AG04450 (cell line): ENCODE data around the gene GOLGA8J. TPM values are rescaled to one million over a fixed set of nuclear protein-coding genes. Genes with fewer than 3 reads are reported as not detected.
"Not testable (repeated sequence)": the region's sequence is repeated elsewhere in the genome, so short reads cannot be mapped to it uniquely, and the experiment has no call there.

Source experiments
- CTCF ChIA-PET: fragments of 300-600, 350-600 bp; formaldehyde crosslinking; extraction: SDS; loops from one replicate; lab custom pipeline; 2022; ENCODE audit warnings: antibody characterized with exemption, inconsistent platforms; lab: Charles Lee
- POLR2A ChIA-PET: fragments of 350-600 bp; formaldehyde crosslinking; extraction: SDS; loops from one replicate; lab custom pipeline; 2021; ENCODE audit warnings: antibody characterized with exemption, inconsistent platforms; lab: Yijun Ruan, JAX
- DNase-seq: peaks from one replicate; pipeline ENCODE4 v3.0.0-alpha.2; 2011; ENCODE audit warnings: low read depth, low spot score
- H3K27ac ChIP-seq: one replicate; pipeline ENCODE4 v1.5.1; 2012; ENCODE audit warnings: low read depth, low read length, control low read depth
- H3K27me3 ChIP-seq: one replicate; pipeline ENCODE4 v1.6.0; 2012; ENCODE audit warnings: low read length; ENCODE audit not compliant: control insufficient read depth, insufficient read depth
- H3K4me3 ChIP-seq: 2 replicates; pipeline ENCODE4 v1.5.1; 2011; ENCODE audit warnings: mild to moderate bottlenecking, low read depth, low read length, control low read depth
- H3K9me3 ChIP-seq: 2 replicates; pipeline ENCODE4 v1.5.1; 2012; ENCODE audit warnings: low read length; ENCODE audit not compliant: control insufficient read depth, insufficient read depth
- polyA minus RNA-seq: library from RNA; depleted of rRNA, polyadenylated mRNA; stranded (reverse); fragments of >200 nt; gene quantifications from 2 replicates; pipeline ENCODE4 v1.2.3, GENCODE V29; 2011; rRNA and poly(A)+ RNA removed
- polyA plus RNA-seq: library from polyadenylated mRNA; depleted of rRNA; stranded (reverse); fragments of >200 nt; gene quantifications from 2 replicates; pipeline ENCODE4 v1.2.3, GENCODE V29; 2011; rRNA removed
- TF ChIP-seq, protein P1 (sequence below): IDR thresholded peaks from 2 replicates; pipeline ENCODE4 v1.5.1; 2011; ENCODE audit warnings: low read depth, low read length, control low read depth, inconsistent platforms

Gene GOLGA8J, protein sequence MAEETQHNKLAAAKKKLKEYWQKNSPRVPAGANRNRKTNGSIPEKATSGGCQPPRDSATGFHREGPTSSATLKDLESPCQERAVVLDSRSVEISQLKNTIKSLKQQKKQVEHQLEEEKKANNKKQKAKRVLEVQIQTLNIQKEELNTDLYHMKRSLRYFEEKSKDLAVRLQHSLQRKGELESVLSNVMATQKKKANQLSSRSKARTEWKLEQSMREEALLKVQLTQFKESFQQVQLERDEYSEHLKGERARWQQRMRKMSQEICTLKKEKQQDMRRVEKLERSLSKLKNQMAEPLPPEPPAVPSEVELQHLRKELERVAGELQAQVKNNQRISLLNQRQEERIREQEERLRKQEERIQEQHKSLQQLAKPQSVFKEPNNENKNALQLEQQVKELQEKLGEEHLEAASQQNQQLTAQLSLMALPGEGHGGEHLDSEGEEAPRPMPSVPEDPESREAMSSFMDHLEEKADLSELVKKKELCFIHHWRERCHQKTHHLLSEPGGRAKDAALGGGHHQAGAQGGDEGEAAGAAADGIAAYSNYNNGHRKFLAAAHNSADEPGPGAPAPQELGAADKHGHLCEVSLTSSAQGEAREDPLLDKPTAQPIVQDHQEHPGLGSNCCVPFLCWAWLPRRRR
- polyA plus RNA-seq (not detected in 2 replicates), polyA minus RNA-seq (not detected in 2 replicates)

DNA sequence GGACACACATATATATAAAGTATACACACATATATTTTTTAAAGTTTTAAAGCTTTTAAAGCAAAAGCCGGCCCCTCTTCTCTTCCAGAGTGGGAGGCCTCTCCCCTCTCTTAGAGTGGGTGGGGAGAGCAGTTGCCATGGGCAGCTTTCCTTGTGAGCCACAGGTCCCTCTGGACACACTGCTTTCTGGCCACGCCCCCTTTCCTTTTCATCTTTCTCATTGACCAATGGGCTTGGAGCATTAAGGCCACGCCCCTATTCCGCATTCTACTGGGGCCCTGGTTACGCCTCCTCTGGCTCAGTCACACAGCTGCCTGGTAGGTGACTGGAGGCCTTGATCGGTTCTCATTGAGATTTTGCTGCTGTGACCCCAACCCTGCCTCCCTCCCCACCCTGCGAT, at the start of gene GOLGA8J:
Gene GOLGA8J (plus strand): TSS at position 301 of the 400 bp plus-strand sequence. CDS start 98 bp downstream, at position 399.
- H3K27me3 ChIP-seq, POLR2A ChIA-PET, H3K27ac ChIP-seq, H3K9me3 ChIP-seq, CTCF ChIA-PET, H3K4me3 ChIP-seq, DNase-seq: not testable (repeated sequence)

DNA sequence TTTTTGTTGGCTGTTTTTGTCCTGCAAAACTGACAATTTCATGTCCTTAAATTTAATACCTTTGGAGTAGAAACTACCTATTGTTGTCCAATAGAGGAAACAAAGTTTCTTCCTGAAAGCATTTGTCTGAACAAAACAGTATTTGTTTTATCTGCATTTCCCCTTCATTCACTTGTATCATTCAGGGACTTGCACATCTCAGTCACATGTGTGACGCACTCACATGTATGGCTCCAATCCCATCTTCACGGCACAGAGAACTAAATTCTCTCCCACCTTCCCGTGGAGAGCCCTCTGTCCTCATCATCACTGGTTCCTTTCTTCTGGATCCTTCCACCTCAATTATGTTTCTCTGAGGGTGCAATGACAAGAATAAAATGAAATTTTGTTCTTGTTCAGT, 49.5 kb upstream of the GOLGA8J start:
- POLR2A ChIA-PET, result no interaction called here

DNA sequence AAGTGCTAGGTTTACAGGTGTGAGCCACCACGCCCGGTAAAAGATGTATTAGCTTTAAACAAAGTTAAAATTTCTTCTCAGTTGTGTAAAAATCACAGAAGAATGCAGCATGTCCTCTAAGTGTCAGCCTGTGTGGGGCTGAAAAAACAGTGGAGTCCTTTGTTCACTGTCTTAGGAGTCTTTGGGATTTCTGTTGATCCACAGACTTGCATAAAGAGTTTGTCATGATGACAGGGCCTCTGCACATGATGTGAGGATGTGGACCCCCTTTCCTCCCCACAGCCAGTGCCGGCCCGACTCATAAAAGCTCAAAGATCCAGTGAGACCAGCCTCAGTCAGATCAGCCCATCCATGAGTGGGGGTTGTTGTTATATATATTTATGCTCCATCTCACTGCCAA, 49.0 kb upstream of the GOLGA8J start:
- CTCF ChIA-PET, result interaction anchor here (0.6 kb wide), 1 partner anchor 14 kb away, joined by 4 read pairs; no protein-coding TSS in a partner anchor
- no peaks in the 10 kb centered on the region for H3K9me3 ChIP-seq
- H3K27me3 ChIP-seq, result peaks cover 12% of the 10 kb centered on the region
- H3K27ac ChIP-seq, result no peak overlapping the region
- no peak for DNase-seq
- H3K4me3 ChIP-seq, result no peak overlapping the region
- TF ChIP-seq, protein P1, sequence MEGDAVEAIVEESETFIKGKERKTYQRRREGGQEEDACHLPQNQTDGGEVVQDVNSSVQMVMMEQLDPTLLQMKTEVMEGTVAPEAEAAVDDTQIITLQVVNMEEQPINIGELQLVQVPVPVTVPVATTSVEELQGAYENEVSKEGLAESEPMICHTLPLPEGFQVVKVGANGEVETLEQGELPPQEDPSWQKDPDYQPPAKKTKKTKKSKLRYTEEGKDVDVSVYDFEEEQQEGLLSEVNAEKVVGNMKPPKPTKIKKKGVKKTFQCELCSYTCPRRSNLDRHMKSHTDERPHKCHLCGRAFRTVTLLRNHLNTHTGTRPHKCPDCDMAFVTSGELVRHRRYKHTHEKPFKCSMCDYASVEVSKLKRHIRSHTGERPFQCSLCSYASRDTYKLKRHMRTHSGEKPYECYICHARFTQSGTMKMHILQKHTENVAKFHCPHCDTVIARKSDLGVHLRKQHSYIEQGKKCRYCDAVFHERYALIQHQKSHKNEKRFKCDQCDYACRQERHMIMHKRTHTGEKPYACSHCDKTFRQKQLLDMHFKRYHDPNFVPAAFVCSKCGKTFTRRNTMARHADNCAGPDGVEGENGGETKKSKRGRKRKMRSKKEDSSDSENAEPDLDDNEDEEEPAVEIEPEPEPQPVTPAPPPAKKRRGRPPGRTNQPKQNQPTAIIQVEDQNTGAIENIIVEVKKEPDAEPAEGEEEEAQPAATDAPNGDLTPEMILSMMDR, result no peak
- POLR2A ChIA-PET, result no interaction called here

More for the DNA sequence above, 49.5 kb upstream of the GOLGA8J start:
- H3K27ac ChIP-seq, result no peak overlapping the region
- H3K27me3 ChIP-seq, result peaks cover 13% of the 10 kb centered on the region
- no peak for DNase-seq
- TF ChIP-seq, protein P1, result no peak
- H3K9me3 ChIP-seq, result no peaks in the 10 kb centered on the region
- no peak overlapping the region for H3K4me3 ChIP-seq
- CTCF ChIA-PET, result interaction anchor here (0.6 to 1.0 kb wide), 2 partner anchors 15 to 42 kb away, joined by 3 to 4 read pairs; no protein-coding TSS in a partner anchor

DNA sequence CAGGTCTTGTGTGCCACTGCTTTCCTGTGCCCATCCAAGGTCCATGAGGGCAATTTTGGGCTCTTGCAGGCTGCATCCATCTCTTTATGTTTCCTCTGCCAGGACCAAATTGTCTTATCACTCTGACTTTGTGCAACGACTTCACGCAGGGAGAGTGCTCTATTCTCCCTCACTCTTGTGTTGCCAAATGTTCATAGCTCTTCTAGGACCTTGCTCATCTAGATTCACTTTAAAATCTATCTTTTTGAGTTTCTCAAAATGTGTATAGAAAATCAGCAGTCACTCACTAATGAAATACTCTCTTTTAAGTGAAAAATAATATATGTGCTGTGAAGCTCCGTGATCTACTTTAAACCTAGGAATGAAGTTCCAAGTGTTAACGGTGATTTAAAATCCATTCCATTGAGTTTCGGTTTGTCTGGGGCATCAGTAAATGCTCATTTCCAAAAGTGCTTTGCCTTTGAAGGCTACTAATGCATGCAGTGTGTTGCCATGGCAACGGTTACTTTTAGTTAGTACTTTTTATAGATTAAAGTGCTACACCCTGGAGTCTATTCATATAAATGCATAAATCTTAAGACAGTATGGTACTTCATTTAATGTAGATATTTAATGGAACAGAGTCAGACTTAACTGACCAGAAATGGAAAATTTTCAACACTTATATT, 46.6 kb upstream of the GOLGA8J start:
- CTCF ChIA-PET, result no interaction called here
- Histone ChIP-seq H3K27ac (no peak overlapping the region), H3K4me3 (no peak overlapping the region), H3K9me3 (no peaks in the 10 kb centered on the region), H3K27me3 (peaks cover 11% of the 10 kb centered on the region)
- POLR2A ChIA-PET, result no interaction called here
- DNase-seq, result no peak
- TF ChIP-seq, protein P1, result no peak

DNA sequence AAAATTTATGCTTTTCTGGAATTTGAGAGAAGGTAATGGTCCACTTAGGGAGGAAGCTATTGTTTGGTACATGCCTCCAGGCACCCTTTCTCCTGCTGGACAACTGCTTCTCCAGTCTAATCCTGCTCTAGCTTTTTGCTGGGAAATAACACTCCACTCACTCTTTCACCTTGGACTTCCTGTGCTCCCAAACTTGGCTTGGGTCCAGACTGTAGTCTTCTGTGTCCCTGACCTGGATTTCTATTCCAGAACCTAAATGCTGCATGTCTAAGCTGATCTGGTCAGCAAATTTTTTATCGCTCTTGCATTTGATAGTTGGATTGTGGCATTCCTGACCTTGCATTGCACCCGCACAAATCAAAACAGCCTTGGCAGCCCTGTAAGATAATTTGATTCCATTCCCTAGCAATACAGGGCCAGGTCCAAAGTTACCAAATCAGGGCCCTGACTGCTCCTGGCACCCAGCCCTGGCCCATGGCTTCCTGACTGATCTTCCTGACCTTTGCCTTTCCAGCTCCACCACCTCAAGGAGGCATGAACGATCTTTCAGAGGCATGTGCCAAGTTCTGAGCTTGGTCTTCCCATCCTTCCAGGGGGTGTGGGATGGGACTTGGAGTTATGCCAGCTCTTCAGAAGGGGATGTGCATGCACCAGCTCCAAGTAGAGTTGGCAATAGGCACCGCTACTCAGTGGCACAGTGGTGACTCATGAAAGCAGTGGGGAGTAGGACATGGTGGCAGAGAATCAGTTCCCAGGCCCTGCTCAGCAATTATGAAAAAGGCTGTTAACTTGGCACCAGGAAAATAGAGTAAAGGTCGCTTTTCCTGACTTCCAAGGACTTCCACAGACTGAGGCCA, 43.9 kb upstream of the GOLGA8J start:
- ChIA-PET POLR2A (no interaction called here), CTCF (interaction anchor here (1.7 kb wide), 1 partner anchor 36 kb away, joined by 4 read pairs; no protein-coding TSS in a partner anchor)
- DNase-seq, result no peak
- H3K27ac ChIP-seq, result no peak overlapping the region
- no peak overlapping the region for H3K4me3 ChIP-seq
- TF ChIP-seq, protein P1, result no peak
- H3K27me3 ChIP-seq, result peaks cover 4% of the 10 kb centered on the region
- H3K9me3 ChIP-seq, result no peaks in the 10 kb centered on the region
